ENCODE measurements around the gene SLC66A1.

- no peak for TF ChIP-seq CTCF (IDR thresholded peaks at IDR 0.05)
- TF ChIP-seq POLR2A (IDR thresholded peaks at IDR 0.05), result no peak
Observed at GRCh38 chr1:19348441-19349198, 36.5 kb downstream of the SLC66A1 start.

All from prostate gland (tissue), 2 donors.